Measurements from ENCODE around the gene LOXHD1.

GRCh38 chr18:46575851-46576250 is 81.2 kb downstream of the LOXHD1 start:
- TF ChIP-seq, protein P1, sequence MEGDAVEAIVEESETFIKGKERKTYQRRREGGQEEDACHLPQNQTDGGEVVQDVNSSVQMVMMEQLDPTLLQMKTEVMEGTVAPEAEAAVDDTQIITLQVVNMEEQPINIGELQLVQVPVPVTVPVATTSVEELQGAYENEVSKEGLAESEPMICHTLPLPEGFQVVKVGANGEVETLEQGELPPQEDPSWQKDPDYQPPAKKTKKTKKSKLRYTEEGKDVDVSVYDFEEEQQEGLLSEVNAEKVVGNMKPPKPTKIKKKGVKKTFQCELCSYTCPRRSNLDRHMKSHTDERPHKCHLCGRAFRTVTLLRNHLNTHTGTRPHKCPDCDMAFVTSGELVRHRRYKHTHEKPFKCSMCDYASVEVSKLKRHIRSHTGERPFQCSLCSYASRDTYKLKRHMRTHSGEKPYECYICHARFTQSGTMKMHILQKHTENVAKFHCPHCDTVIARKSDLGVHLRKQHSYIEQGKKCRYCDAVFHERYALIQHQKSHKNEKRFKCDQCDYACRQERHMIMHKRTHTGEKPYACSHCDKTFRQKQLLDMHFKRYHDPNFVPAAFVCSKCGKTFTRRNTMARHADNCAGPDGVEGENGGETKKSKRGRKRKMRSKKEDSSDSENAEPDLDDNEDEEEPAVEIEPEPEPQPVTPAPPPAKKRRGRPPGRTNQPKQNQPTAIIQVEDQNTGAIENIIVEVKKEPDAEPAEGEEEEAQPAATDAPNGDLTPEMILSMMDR (IDR thresholded peaks at IDR 0.05) = no peak
- TF ChIP-seq POLR2A (IDR thresholded peaks at IDR 0.05) (no peak), POLR2AphosphoS5 (IDR thresholded peaks at IDR 0.05) (no peak), EP300 (IDR thresholded peaks at IDR 0.05; ENCODE audit: low read depth) (no peak)
